HepG2 (cell line): ENCODE results near the gene SHISAL1. TPM values are rescaled to one million over a fixed set of nuclear protein-coding genes. Genes with fewer than 3 reads are reported as not detected.

ENCODE experiments used
- ATAC-seq: fragments of 200-7000 bp; cut with Tn5 transposase; 3 replicates; pipeline ENCODE4 v1.9.1; 2020; ENCODE audit warnings: mild to moderate bottlenecking, moderate library complexity
- BruUV-seq: library from RNA; stranded (reverse); fragments of 400-500 nt; replicated peaks from 2 replicates; lab custom pipeline; 2021; lab: Mats Ljungman, UMichigan
- CTCF ChIA-PET: fragments of 300-600 bp; formaldehyde crosslinking; extraction: SDS; loops from one replicate; lab custom pipeline; 2021; ENCODE audit warnings: low total read pairs, inconsistent platforms, low intra/inter-chr PET ratio; lab: Yijun Ruan, JAX
- POLR2A ChIA-PET: fragments of 350-600 bp; sonication (Branson Sonifier 250); formaldehyde crosslinking; loops from one replicate; lab custom pipeline; 2020; ENCODE audit warnings: antibody characterized with exemption, inconsistent platforms; lab: Yijun Ruan, JAX
- DNase-seq: peaks from one replicate; pipeline ENCODE4 v3.0.0-alpha.2; 2015; ENCODE audit warnings: low spot score
- FAIRE-seq: peaks from 3 replicates; lab custom pipeline; 2011; peaks lifted over from hg19 to GRCh38; lab: Jason Lieb, UNC
- H2AFZ ChIP-seq: one replicate; pipeline ENCODE4 v1.6.1; 2011; ENCODE audit warnings: low read length, inconsistent platforms
- H3K27ac ChIP-seq: fragments of 300-600 bp; 3 replicates; pipeline ENCODE4 v1.8.0; 2011; ENCODE audit warnings: mixed run types, mild to moderate bottlenecking, mixed read lengths, low read length, inconsistent platforms; ENCODE audit not compliant: insufficient read depth; ENCODE audit errors: extremely low read length
- H3K27me3 ChIP-seq, 2 experiments: fragments of 200-600 bp in 1 of 2; 2 replicates in 1 of 2; 3 replicates in 1 of 2; pipeline versions ENCODE4 v1.6.0 to v1.8.0; 2011; ENCODE audit warnings: low read length in 2 of 2, mild to moderate bottlenecking in 2 of 2, moderate library complexity in 2 of 2, inconsistent platforms in 1 of 2; ENCODE audit not compliant: insufficient read depth in 2 of 2, control insufficient read depth in 1 of 2
- H3K36me3 ChIP-seq, 2 experiments: fragments of 200-600 bp in 1 of 2; replicated peaks in 1 of 2; 2 replicates in 1 of 2; 3 replicates in 1 of 2; pipeline versions ENCODE4 v1.5.1 to v1.8.0; 2011; ENCODE audit warnings: low read length in 2 of 2, inconsistent platforms in 1 of 2; ENCODE audit not compliant: insufficient read depth in 2 of 2, control insufficient read depth in 1 of 2
- H3K4me1 ChIP-seq: 2 replicates; pipeline ENCODE4 v1.5.1; 2012; ENCODE audit warnings: low read length, inconsistent platforms; ENCODE audit not compliant: insufficient read depth
- H3K4me2 ChIP-seq: 2 replicates; pipeline ENCODE4 v1.6.0; 2011; ENCODE audit warnings: low read depth, low read length, inconsistent platforms
- H3K4me3 ChIP-seq, 3 experiments: fragments of 200-600 bp in 1 of 3; sonication (generic), shearing (Covaris generic) in 1 of 3; replicated peaks in 1 of 3; 2 replicates each; pipeline ENCODE4 v1.5.1; 2011 to 2016; ENCODE audit warnings: low read length in 3 of 3, inconsistent platforms in 2 of 3, low read depth in 2 of 3, mild to moderate bottlenecking in 2 of 3, control low read depth in 1 of 3, mixed read lengths in 1 of 3; ENCODE audit not compliant: insufficient read depth in 1 of 3
- H3K79me2 ChIP-seq: one replicate; pipeline ENCODE4 v1.6.1; 2011; ENCODE audit warnings: low read length, inconsistent platforms; ENCODE audit not compliant: insufficient read depth
- H3K9ac ChIP-seq: 2 replicates; pipeline ENCODE4 v1.6.0; 2011; ENCODE audit warnings: mild to moderate bottlenecking, low read depth, low read length, inconsistent platforms; ENCODE audit not compliant: insufficient read depth
- H3K9me3 ChIP-seq: 2 replicates; pipeline ENCODE4 v1.5.1; 2012; ENCODE audit warnings: mild to moderate bottlenecking, low read length
- H4K20me1 ChIP-seq: 2 replicates; pipeline ENCODE4 v1.6.0; 2011; ENCODE audit warnings: inconsistent platforms, mild to moderate bottlenecking, low read length, moderate library complexity; ENCODE audit not compliant: insufficient read depth
- CENPX ChIP-seq: sonication (generic); formaldehyde crosslinking; IDR thresholded peaks from 2 replicates; pipeline ENCODE4 v1.9.0; 2021; ENCODE audit warnings: mild to moderate bottlenecking, missing genetic modification reagents, moderate library complexity
- DMAP1 ChIP-seq: IDR thresholded peaks from 2 replicates; pipeline ENCODE4 v1.6.1; 2016
- GPN1 ChIP-seq: sonication (generic); formaldehyde crosslinking; IDR thresholded peaks from 2 replicates; pipeline ENCODE4 v1.5.1; 2020; ENCODE audit warnings: missing genetic modification reagents, borderline replicate concordance
- HOXD1 ChIP-seq: sonication (generic); formaldehyde crosslinking; IDR thresholded peaks from 2 replicates; pipeline ENCODE4 v1.5.0; 2020; ENCODE audit warnings: missing genetic modification reagents
- JUND ChIP-seq: sonication (generic); formaldehyde crosslinking; IDR thresholded peaks from 2 replicates; pipeline ENCODE4 v1.8.0; 2022; ENCODE audit warnings: mild to moderate bottlenecking, missing genetic modification reagents
- ZNF326 ChIP-seq: sonication (generic); formaldehyde crosslinking; IDR thresholded peaks from 2 replicates; pipeline ENCODE4 v1.4.0; 2020; ENCODE audit warnings: missing genetic modification reagents, borderline replicate concordance
- ZNF382 ChIP-seq: sonication (generic); formaldehyde crosslinking; IDR thresholded peaks from 2 replicates; pipeline ENCODE4 v1.5.0; 2020; ENCODE audit warnings: missing genetic modification reagents, mild to moderate bottlenecking, borderline replicate concordance
- ZNF607 ChIP-seq: sonication (generic); formaldehyde crosslinking; IDR thresholded peaks from 2 replicates; pipeline ENCODE4 v1.5.1; 2020; ENCODE audit warnings: missing genetic modification reagents, mild to moderate bottlenecking, borderline replicate concordance
- ZNF7 ChIP-seq: IDR thresholded peaks from 2 replicates; pipeline ENCODE4 v1.6.1; 2016; ENCODE audit warnings: missing biosample characterization, missing genetic modification reagents
- ZSCAN22 ChIP-seq: sonication (generic); formaldehyde crosslinking; IDR thresholded peaks from 2 replicates; pipeline ENCODE4 v1.4.0; 2020; ENCODE audit warnings: mild to moderate bottlenecking, missing genetic modification reagents
- WGBS: methylation state at CpG from one replicate; pipeline ENCODE4 v1.1.6; 2017; ENCODE audit warnings: low lambda C conversion rate; 5-methylcytosine and 5-hydroxymethylcytosine counted together
- in situ Hi-C: cut with HindIII; loops from 2 replicates; pipeline ENCODE4 v1.10.0; 2017; ENCODE audit warnings: low pct_unique_long_range_greater_than_20kb; ENCODE audit not compliant: extremely low pct_ligation_motif_present
- intact Hi-C: fragments of 100-400 bp; cut with micrococcal nuclease; formaldehyde crosslinking; loops from one replicate; pipeline ENCODE4 v1.10.0; 2022; ENCODE audit not compliant: unreplicated experiment
- polyA plus RNA-seq, 8 experiments: library from polyadenylated mRNA; depleted of rRNA in 3 of 8; stranded (reverse) in 7 of 8; unstranded in 1 of 8; fragments of >200 nt; fragmentation: Illumina TruSeq in 4 of 8; extraction: Trizol in 4 of 8; gene quantifications; 2 replicates each; pipeline versions ENCODE4 v1.2.1 to v1.2.3, GENCODE V29; 2011 to 2016; ENCODE audit warnings: low read depth in 4 of 8, missing spikeins in 1 of 8, mixed read lengths in 1 of 8; ENCODE audit not compliant: insufficient read depth in 1 of 8
- total RNA-seq, 5 experiments: library from RNA; depleted of rRNA; stranded (reverse); fragments of >200 nt; fragmentation: Illumina TruSeq; extraction: Trizol; gene quantifications; 2 replicates each; pipeline ENCODE4 v1.2.3, GENCODE V29; 2016; ENCODE audit warnings: low read depth in 1 of 5
- TF ChIP-seq, protein P1 (sequence below): sonication (generic); formaldehyde crosslinking; conservative IDR thresholded peaks from 2 replicates; pipeline ENCODE4 v1.8.0; 2022; ENCODE audit warnings: low read depth, missing genetic modification reagents
- TF ChIP-seq, protein P2 (sequence below): sonication (generic); formaldehyde crosslinking; IDR thresholded peaks from 2 replicates; pipeline ENCODE4 v1.8.1; 2023; ENCODE audit warnings: mild to moderate bottlenecking, inconsistent platforms, moderate library complexity, missing genetic modification reagents, borderline replicate concordance
- TF ChIP-seq, protein P3 (sequence below): sonication (generic); formaldehyde crosslinking; IDR thresholded peaks from 2 replicates; pipeline ENCODE4 v1.5.1; 2020; ENCODE audit warnings: missing genetic modification reagents, mild to moderate bottlenecking, borderline replicate concordance
- TF ChIP-seq, protein P4 (sequence below): sonication (generic); formaldehyde crosslinking; IDR thresholded peaks from 2 replicates; pipeline ENCODE4; 2020; ENCODE audit warnings: missing genetic modification reagents, mild to moderate bottlenecking, borderline replicate concordance

The SHISAL1 gene
- total and polyA plus RNA-seq, 2 of the 13 experiments (the other 11 are each of a cell fraction or from before 2014, with no cell fraction given) = not detected

DNA sequence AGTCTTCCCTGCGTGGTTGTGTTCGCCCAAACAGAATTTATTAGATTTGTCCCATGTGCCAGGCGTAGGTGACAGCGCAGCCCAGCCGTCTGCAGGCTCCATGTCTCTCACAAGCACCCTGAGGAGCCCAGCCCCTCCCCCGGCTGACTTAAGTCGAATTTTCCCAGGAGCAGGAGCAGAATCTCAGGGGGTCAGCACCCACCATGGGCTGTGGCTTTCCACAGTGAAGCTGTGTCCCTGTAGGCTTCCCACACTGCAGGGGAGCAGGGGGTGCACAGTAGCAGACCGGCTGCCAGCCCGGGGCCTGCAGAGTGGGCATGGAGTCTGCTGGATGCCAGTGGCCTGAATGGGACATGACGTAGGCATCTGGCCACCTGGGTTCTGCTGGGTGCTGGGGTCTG lies 116.0 kb downstream of the SHISAL1 start (continued):
- TF ChIP-seq, protein P1, sequence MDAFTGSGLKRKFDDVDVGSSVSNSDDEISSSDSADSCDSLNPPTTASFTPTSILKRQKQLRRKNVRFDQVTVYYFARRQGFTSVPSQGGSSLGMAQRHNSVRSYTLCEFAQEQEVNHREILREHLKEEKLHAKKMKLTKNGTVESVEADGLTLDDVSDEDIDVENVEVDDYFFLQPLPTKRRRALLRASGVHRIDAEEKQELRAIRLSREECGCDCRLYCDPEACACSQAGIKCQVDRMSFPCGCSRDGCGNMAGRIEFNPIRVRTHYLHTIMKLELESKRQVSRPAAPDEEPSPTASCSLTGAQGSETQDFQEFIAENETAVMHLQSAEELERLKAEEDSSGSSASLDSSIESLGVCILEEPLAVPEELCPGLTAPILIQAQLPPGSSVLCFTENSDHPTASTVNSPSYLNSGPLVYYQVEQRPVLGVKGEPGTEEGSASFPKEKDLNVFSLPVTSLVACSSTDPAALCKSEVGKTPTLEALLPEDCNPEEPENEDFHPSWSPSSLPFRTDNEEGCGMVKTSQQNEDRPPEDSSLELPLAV = no peak
- TF ChIP-seq HOXD1 = no peak

DNA sequence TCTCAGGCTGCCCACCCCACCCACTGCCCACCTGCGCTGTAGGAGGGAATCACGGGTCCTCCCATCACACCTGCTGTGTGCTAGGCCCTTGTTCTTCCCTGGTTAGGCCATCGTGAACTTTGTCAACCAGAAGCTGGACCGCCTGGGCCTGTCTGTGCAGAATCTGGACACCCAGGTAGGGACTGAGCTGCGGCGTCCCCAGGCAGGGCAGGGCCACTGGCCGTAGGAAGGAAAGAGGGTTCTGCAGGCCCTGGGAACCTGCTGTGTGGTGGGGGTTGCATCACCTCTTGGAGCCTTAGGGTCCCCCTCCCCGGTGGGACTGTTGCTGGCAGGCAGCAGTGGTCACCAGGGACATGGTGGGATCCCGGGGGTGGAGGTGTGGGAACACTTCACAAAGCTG lies 116.5 kb downstream of the SHISAL1 start:
- CTCF ChIA-PET = no interaction called here
- WGBS = 0% methylated on average over 1 of the region's 9 CpGs
- TF ChIP-seq, protein P2, sequence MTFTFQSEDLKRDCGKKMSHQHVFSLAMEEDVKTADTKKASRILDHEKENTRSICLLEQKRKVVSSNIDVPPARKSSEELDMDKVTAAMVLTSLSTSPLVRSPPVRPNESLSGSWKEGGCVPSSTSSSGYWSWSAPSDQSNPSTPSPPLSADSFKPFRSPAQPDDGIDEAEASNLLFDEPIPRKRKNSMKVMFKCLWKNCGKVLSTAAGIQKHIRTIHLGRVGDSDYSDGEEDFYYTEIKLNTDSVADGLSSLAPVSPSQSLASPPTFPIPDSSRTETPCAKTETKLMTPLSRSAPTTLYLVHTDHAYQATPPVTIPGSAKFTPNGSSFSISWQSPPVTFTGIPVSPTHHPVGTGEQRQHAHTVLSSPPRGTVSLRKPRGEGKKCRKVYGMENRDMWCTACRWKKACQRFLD (CRISPR knock-in tag) = no peak
- TF ChIP-seq CENPX (no peak), GPN1 (CRISPR knock-in tag) (no peak), ZNF326 (no peak), ZNF607 (CRISPR knock-in tag) (no peak), ZSCAN22 (no peak), ZNF382 (CRISPR knock-in tag) (no peak), DMAP1 (no peak), JUND (CRISPR knock-in tag) (no peak), ZNF7 (CRISPR knock-in tag) (no peak)
- TF ChIP-seq, protein P3, sequence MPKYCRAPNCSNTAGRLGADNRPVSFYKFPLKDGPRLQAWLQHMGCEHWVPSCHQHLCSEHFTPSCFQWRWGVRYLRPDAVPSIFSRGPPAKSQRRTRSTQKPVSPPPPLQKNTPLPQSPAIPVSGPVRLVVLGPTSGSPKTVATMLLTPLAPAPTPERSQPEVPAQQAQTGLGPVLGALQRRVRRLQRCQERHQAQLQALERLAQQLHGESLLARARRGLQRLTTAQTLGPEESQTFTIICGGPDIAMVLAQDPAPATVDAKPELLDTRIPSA = no peak
- TF ChIP-seq, protein P4, sequence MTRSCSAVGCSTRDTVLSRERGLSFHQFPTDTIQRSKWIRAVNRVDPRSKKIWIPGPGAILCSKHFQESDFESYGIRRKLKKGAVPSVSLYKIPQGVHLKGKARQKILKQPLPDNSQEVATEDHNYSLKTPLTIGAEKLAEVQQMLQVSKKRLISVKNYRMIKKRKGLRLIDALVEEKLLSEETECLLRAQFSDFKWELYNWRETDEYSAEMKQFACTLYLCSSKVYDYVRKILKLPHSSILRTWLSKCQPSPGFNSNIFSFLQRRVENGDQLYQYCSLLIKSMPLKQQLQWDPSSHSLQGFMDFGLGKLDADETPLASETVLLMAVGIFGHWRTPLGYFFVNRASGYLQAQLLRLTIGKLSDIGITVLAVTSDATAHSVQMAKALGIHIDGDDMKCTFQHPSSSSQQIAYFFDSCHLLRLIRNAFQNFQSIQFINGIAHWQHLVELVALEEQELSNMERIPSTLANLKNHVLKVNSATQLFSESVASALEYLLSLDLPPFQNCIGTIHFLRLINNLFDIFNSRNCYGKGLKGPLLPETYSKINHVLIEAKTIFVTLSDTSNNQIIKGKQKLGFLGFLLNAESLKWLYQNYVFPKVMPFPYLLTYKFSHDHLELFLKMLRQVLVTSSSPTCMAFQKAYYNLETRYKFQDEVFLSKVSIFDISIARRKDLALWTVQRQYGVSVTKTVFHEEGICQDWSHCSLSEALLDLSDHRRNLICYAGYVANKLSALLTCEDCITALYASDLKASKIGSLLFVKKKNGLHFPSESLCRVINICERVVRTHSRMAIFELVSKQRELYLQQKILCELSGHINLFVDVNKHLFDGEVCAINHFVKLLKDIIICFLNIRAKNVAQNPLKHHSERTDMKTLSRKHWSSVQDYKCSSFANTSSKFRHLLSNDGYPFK = no peak

More for the DNA sequence above, 116.5 kb downstream of the SHISAL1 start:
- FAIRE-seq = no peak
- Histone ChIP-seq H3K4me3 (no peak overlapping the region), H3K27ac (no peak overlapping the region), H3K9ac (no peak overlapping the region), H3K4me2 (no peak overlapping the region), H3K79me2 (no peaks in the 10 kb centered on the region), H3K27me3 (peaks cover 2 to 11% of the 10 kb centered on the region in 2 experiments; a peak in 4 of 5 replicates), H3K9me3 (no peaks in the 10 kb centered on the region), H3K4me1 (no peaks in the 10 kb centered on the region), H2AFZ (no peak overlapping the region), H4K20me1 (no peaks in the 10 kb centered on the region), H3K36me3 (no peaks in the 10 kb centered on the region)
- DNase-seq = no peak
- intact Hi-C loops = no loop called here
- no peak for ATAC-seq
- POLR2A ChIA-PET = no interaction called here
- BruUV-seq = no TSS peak
- in situ Hi-C loops = no loop called here
